T-cell (primary cell): Measurements from ENCODE around the gene ACSL1. TPM values are rescaled to one million over a fixed set of nuclear protein-coding genes. Genes with fewer than 3 reads are reported as not detected.

Experiments used
- ATAC-seq, 4 experiments: fragments of 200-7000 bp in 3 of 4; fragments of 150-1000 bp in 1 of 4; cut with Tn5 transposase; replicated peaks in 1 of 4; 1 replicate in 3 of 4; 2 replicates in 1 of 4; pipeline ENCODE4 v1.10.0; 2021; ENCODE audit warnings: moderate library complexity in 3 of 4, mild to moderate bottlenecking in 2 of 4, moderate number of reproducible peaks in 1 of 4
- CTCF ChIA-PET, 2 donors: fragments of 300-600 bp; sonication (Branson Sonifier 250); formaldehyde crosslinking; loops; one replicate each; lab custom pipeline; 2022; ENCODE audit warnings: antibody characterized with exemption in 2 of 2; lab: Charles Lee
- POLR2A ChIA-PET, 2 donors: fragments of 300-600 bp; sonication (Branson Sonifier 250); formaldehyde crosslinking; loops; one replicate each; lab custom pipeline; 2022; ENCODE audit warnings: antibody characterized with exemption in 2 of 2; lab: Charles Lee
- DNase-seq, 35 experiments: peaks; one replicate each; pipeline versions ENCODE4 v3.0.0 to v3.0.0-alpha.2; 2013 to 2023
- H3K27ac ChIP-seq: one replicate; pipeline ENCODE4 v1.5.1; 2013; ENCODE audit warnings: low read length
- H3K27me3 ChIP-seq, 2 experiments: replicated peaks in 1 of 2; 1 replicate in 1 of 2; 2 replicates in 1 of 2; pipeline versions ENCODE4 v1.6.1 to v1.7.0; 2013; ENCODE audit warnings: low read length in 1 of 2, mixed read lengths in 1 of 2; ENCODE audit not compliant: control insufficient read depth in 2 of 2, insufficient read depth in 2 of 2; ENCODE audit errors: extremely low read depth in 1 of 2
- H3K36me3 ChIP-seq, 2 donors: 1 replicate in 1 of 2; 2 replicates in 1 of 2; pipeline versions ENCODE4 v1.6.1 to v1.7.0; 2013; ENCODE audit warnings: low read length in 1 of 2; ENCODE audit not compliant: control insufficient read depth in 2 of 2, insufficient read depth in 1 of 2; ENCODE audit errors: extremely low read depth in 1 of 2
- H3K4me1 ChIP-seq, 2 experiments: 1 replicate in 1 of 2; 2 replicates in 1 of 2; pipeline versions ENCODE4 v1.6.1 to v1.7.0; 2013; ENCODE audit warnings: low read length in 2 of 2, mixed read lengths in 1 of 2; ENCODE audit not compliant: insufficient read depth in 2 of 2, control insufficient read depth in 1 of 2; ENCODE audit errors: extremely low read depth in 1 of 2
- H3K4me3 ChIP-seq, 2 donors: 1 replicate in 1 of 2; 2 replicates in 1 of 2; pipeline versions ENCODE4 v1.5.1 to v1.7.0; 2013; ENCODE audit warnings: mild to moderate bottlenecking in 2 of 2, low read length in 1 of 2, moderate library complexity in 1 of 2; ENCODE audit not compliant: control insufficient read depth in 1 of 2; ENCODE audit errors: extremely low read depth in 1 of 2
- H3K9me3 ChIP-seq: 2 replicates; pipeline ENCODE4 v1.7.0; 2013
- H3K27ac Mint-ChIP-seq, 2 donors: one replicate each; pipeline ENCODE4 v1.8.0; 2020 to 2021; ENCODE audit warnings: mild to moderate bottlenecking in 2 of 2, mixed read lengths in 2 of 2
- H3K27me3 Mint-ChIP-seq, 2 donors: one replicate each; pipeline ENCODE4 v1.8.0; 2021 to 2022; ENCODE audit warnings: mixed read lengths in 2 of 2
- H3K36me3 Mint-ChIP-seq: one replicate; pipeline ENCODE4 v1.8.0; 2021; ENCODE audit warnings: mixed read lengths
- H3K4me1 Mint-ChIP-seq, 3 donors: one replicate each; pipeline ENCODE4 v1.8.0; 2020 to 2022; ENCODE audit warnings: mixed read lengths in 3 of 3, mild to moderate bottlenecking in 1 of 3
- H3K4me3 Mint-ChIP-seq, 3 donors: one replicate each; pipeline ENCODE4 v1.8.0; 2020 to 2022; ENCODE audit warnings: mild to moderate bottlenecking in 3 of 3, mixed read lengths in 3 of 3, moderate library complexity in 3 of 3
- H3K9me3 Mint-ChIP-seq, 3 donors: one replicate each; pipeline ENCODE4 v1.8.0; 2020 to 2022; ENCODE audit warnings: mixed read lengths in 3 of 3
- WGBS: methylation state at CpG from one replicate; pipeline ENCODE4 v1.1.5; 2013; ENCODE audit warnings: missing lambda C conversion rate; ENCODE audit not compliant: insufficient coverage; 5-methylcytosine and 5-hydroxymethylcytosine counted together
- total RNA-seq, 35 experiments: library from RNA in 6 of 35; stranded (reverse) in 6 of 35; fragments of 120-200 nt in 1 of 35; gene quantifications; one replicate each; pipeline versions ENCODE4 v1.2.1 to v1.2.4 and lab custom pipeline; 2013 to 2026

The ACSL1 gene
- total RNA-seq, 5 donors from 2014 or later (not counting 1 experiment from before 2014, with no cell fraction given), result 8.6 to 13.7 (median 11.3) TPM

DNA sequence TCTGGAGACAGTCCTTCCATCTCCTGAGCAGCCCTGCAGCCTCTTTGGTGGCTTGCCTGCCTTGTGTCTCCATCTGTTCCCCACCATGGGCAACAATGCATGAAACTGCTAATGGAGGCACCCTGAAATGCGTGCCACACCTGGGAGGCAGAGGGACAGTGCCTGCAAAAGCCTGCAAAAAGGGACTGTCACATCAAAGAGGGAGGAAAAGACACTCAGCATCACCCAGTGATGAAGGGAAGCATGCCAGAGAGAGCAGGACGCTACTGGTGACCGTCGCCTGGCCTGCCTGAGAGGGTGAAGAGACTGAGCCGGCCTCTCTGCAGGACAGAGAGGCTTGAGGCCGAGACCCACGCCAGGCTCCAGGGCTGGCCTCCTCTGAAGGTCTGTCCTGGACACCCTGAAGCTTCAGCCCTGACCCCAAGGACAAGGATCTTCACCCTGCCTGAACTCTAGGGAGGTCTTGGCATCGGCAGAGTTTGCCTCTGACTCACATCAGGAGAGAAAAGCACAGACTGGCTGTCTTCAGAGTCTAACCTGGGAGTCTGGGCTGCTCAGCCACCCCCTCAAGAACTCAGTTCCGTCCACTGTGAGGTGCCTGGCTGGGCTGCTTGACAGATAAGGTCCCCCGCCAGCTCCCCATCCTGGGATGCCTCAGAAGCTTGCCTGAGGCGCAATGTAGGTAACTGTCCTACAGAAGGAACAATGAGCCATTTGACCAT, 8.1 kb downstream of the ACSL1 start:
- no peaks in the 10 kb centered on the region for H3K36me3 Mint-ChIP-seq
- ATAC-seq, result peak in 1 of 4 experiments; percentile 30
- Histone ChIP-seq H3K4me3 (no peak overlapping the region), H3K4me1 (peaks cover 4 to 26% of the 10 kb centered on the region in 2 experiments), H3K36me3 (no peaks in the 10 kb centered on the region), H3K27ac (no peak overlapping the region), H3K27me3 (no peaks in the 10 kb centered on the region), H3K9me3 (no peaks in the 10 kb centered on the region)
- H3K9me3 Mint-ChIP-seq, result no peaks in the 10 kb centered on the region
- H3K27me3 Mint-ChIP-seq, result no peaks in the 10 kb centered on the region
- ChIA-PET CTCF (interaction anchor here in 1 of 2 donors (0.5 kb wide), 1 partner anchor 340 kb away, joined by 5 read pairs; no protein-coding TSS in a partner anchor), POLR2A (no interaction called here)
- peak overlapping the region in 1 of 2 donors; percentile 35 for H3K27ac Mint-ChIP-seq
- H3K4me1 Mint-ChIP-seq, result peaks cover 32 to 38% (median 35%) of the 10 kb centered on the region in 3 donors
- 97% methylated on average over 11 of the region's 11 CpGs for WGBS
- H3K4me3 Mint-ChIP-seq, result no peak overlapping the region
- no peak for DNase-seq

DNA sequence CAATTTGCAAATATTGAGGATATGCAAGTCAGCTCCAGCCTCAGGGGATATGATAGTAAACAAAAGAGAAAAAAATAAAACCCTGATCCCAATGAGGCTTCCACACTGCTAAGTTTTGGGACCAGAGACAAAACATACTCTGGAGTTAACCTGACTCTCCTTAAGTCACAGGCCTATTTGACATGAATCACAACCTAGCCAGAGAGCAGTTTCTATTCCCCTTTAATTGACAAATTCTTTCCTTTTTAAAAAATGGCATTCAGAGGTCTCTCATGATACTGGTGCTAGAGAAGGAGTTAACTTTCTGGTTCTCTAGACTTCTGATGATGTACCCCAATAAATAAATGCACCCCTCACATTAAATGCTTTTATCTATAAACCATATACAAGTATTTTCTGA, 8.8 kb downstream of the ACSL1 start:
- ATAC-seq (no peak), DNase-seq (no peak)
- Mint-ChIP-seq H3K27me3 (no peaks in the 10 kb centered on the region), H3K4me1 (peaks cover 32 to 38% (median 35%) of the 10 kb centered on the region in 3 donors), H3K4me3 (no peak overlapping the region), H3K36me3 (no peaks in the 10 kb centered on the region), H3K9me3 (no peaks in the 10 kb centered on the region), H3K27ac (no peak overlapping the region)
- Histone ChIP-seq H3K4me1 (peaks cover 3 to 26% of the 10 kb centered on the region in 2 experiments), H3K36me3 (no peaks in the 10 kb centered on the region), H3K9me3 (no peaks in the 10 kb centered on the region), H3K27ac (no peak overlapping the region), H3K27me3 (no peaks in the 10 kb centered on the region), H3K4me3 (no peak overlapping the region)
- CTCF ChIA-PET, result no interaction called here
- POLR2A ChIA-PET, result no interaction called here

DNA sequence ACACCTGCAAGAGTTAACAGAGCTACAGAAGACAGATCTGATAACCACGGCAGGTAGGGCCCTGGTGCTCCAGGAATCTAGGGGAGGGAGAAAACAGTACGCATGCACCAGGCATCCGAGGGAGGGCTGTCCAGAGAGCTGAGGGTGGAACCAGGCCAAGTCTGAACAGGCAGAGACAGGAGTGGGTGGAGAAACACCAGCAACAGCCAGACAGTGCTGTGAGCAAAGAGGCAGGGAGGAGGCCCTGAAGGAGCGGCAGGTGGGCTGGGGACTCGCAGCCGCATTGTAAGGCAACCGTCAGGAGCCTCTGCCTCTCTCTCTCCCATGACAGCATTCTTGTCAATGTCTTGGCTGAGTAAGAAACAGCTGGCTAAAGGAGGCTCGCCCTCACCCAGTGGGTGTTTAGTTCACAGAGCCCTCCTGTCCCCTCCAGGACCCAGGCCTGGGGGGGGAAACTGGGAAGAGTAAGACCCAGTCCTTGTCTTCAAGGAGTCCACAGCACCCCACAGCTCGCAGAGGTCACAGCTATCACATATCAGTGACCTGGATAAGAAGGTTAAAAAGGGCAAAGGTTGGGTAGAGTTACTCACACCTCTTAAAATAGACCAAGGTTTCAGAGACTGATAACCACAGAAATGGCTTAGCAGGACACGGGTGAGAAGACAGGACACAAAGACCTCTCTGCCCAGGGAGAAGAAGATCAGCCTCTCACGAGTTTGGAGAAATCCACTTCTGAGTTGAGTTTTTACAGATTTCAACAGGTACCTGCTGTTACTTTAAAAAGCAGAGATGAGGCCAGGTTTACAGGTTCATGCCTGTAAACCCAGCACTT, 10.5 kb downstream of the ACSL1 start:
- no peak overlapping the region for H3K27ac ChIP-seq
- H3K27me3 ChIP-seq, result no peaks in the 10 kb centered on the region
- ChIA-PET CTCF (no interaction called here), POLR2A (no interaction called here)
- Mint-ChIP-seq H3K27me3 (no peaks in the 10 kb centered on the region), H3K36me3 (no peaks in the 10 kb centered on the region), H3K9me3 (no peaks in the 10 kb centered on the region), H3K27ac (no peak overlapping the region), H3K4me1 (peaks cover 31 to 44% (median 37%) of the 10 kb centered on the region in 3 donors), H3K4me3 (peak overlapping the region in 1 of 3 donors; percentile 21)
- WGBS, result 63% methylated on average over 9 of the region's 11 CpGs
- peak in 1 of 4 experiments; percentile 55 for ATAC-seq
- H3K9me3 ChIP-seq, result no peaks in the 10 kb centered on the region
- peak in 1 of 35 experiments; percentile 33 for DNase-seq
- H3K36me3 ChIP-seq, result no peaks in the 10 kb centered on the region
- H3K4me3 ChIP-seq, result no peak overlapping the region
- H3K4me1 ChIP-seq, result peaks cover 3 to 26% of the 10 kb centered on the region in 2 experiments

DNA sequence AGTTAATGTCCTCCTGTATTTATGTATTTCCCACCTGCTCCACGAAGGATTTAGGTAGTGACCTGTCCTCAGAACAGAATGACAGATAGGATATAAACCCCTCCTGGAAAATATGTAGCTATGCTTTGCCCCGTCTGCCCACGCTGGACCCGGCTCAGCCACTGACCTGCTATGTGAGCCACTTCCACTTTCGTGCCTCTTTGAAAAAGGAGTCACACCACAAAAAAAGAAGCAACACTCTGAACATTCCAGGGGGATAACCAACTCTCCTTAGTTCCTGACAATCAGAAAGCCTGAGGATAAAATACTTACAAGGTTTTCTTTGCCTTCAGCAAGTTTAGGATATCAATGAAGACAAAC, 11.1 kb downstream of the ACSL1 start:
- Mint-ChIP-seq H3K27ac (no peak overlapping the region), H3K4me3 (peak overlapping the region in 1 of 3 donors; percentile 21), H3K36me3 (no peaks in the 10 kb centered on the region), H3K27me3 (no peaks in the 10 kb centered on the region), H3K9me3 (no peaks in the 10 kb centered on the region), H3K4me1 (peaks cover 30 to 45% (median 37%) of the 10 kb centered on the region in 3 donors)
- ATAC-seq (no peak), DNase-seq (no peak)
- POLR2A ChIA-PET, result no interaction called here
- H3K4me3 ChIP-seq, result no peak overlapping the region
- CTCF ChIA-PET, result interaction anchor here in 1 of 2 donors (0.6 kb wide), 1 partner anchor 584 kb away, joined by 4 read pairs; no protein-coding TSS in a partner anchor
- H3K4me1 ChIP-seq, result peaks cover 3 to 26% of the 10 kb centered on the region in 2 experiments
- H3K27me3 ChIP-seq, result no peaks in the 10 kb centered on the region
- no peak overlapping the region for H3K27ac ChIP-seq
- H3K9me3 ChIP-seq, result no peaks in the 10 kb centered on the region
- no peaks in the 10 kb centered on the region for H3K36me3 ChIP-seq
- 58% methylated on average over 4 of the region's 5 CpGs for WGBS

DNA sequence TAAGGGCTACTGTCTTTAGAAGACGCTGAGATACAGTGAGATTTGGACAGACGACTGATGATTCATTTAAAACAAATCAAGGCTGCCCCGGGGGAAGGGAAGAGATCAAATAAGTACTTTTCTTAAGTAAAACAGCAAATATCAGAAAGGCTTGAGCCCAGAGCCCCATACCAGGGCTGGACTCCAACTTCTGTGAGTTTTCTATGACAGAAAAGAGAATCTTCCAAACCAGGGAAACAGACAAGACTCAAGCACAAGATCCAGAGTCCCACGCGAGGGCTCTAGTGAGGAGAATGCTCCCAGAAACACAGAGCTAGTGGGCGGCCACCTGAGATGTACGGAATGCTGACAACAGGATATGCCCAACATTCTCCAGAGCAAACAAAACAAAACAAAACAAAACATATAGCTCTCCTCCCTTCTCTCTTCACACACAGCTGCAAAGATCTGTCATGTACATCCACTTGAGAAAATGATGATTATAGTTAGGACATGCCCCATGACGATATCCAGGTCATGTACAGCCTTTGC, 13.1 kb downstream of the ACSL1 start:
- Mint-ChIP-seq H3K27me3 (no peaks in the 10 kb centered on the region), H3K27ac (no peak overlapping the region), H3K36me3 (no peaks in the 10 kb centered on the region), H3K9me3 (no peaks in the 10 kb centered on the region), H3K4me3 (no peak overlapping the region), H3K4me1 (peaks cover 23 to 40% (median 27%) of the 10 kb centered on the region in 3 donors)
- no peak overlapping the region for H3K4me3 ChIP-seq
- 100% methylated on average over 2 of the region's 8 CpGs for WGBS
- CTCF ChIA-PET, result no interaction called here
- ATAC-seq (no peak), DNase-seq (no peak)
- H3K27me3 ChIP-seq, result no peaks in the 10 kb centered on the region
- POLR2A ChIA-PET, result no interaction called here
- no peak overlapping the region for H3K27ac ChIP-seq
- H3K4me1 ChIP-seq, result peaks cover 0 to 16% of the 10 kb centered on the region in 2 experiments
- H3K9me3 ChIP-seq, result no peaks in the 10 kb centered on the region
- H3K36me3 ChIP-seq, result no peaks in the 10 kb centered on the region

DNA sequence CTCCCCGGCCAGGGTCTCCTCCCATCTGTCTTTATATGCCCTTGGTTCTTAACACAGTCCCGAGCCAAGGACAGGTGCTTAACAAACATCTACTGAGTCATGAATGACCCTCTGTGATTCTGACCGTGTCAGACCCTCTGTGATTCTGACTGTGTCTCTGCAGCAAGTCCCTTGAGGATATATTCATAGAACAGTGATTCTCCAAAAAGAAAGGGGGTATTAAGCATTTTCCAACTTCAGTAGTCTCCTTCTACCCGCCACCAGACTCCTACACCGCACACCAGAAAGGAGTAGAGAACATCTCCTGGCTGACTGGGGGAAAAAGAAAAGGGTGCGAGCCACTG, 13.6 kb downstream of the ACSL1 start:
- Mint-ChIP-seq H3K36me3 (no peaks in the 10 kb centered on the region), H3K27ac (no peak overlapping the region), H3K9me3 (no peaks in the 10 kb centered on the region), H3K27me3 (no peaks in the 10 kb centered on the region), H3K4me1 (peaks cover 19 to 35% (median 26%) of the 10 kb centered on the region in 3 donors), H3K4me3 (no peak overlapping the region)
- Histone ChIP-seq H3K27me3 (no peaks in the 10 kb centered on the region), H3K27ac (no peak overlapping the region), H3K36me3 (no peaks in the 10 kb centered on the region), H3K9me3 (no peaks in the 10 kb centered on the region), H3K4me3 (no peak overlapping the region), H3K4me1 (peaks cover 2 to 11% of the 10 kb centered on the region in 2 experiments)
- POLR2A ChIA-PET, result no interaction called here
- ATAC-seq (no peak), DNase-seq (no peak)
- 84% methylated on average over 3 of the region's 6 CpGs for WGBS
- CTCF ChIA-PET, result no interaction called here
